Mesenteric fat pad (tissue), 1 donor: ENCODE data around the gene ARL10. TPM values are rescaled to one million over a fixed set of nuclear protein-coding genes. Genes with fewer than 3 reads are reported as not detected.

Source experiments
- microRNA-seq: library from miRNA; unstranded; fragments of <30 nt; microRNA quantifications from one replicate; pipeline ENCODE4 v1.2.0, GENCODE V29; 2020; ENCODE audit warnings: borderline number of aligned reads
- total RNA-seq: library from RNA; stranded (reverse); fragmentation: NEBNext Ultra II Directional; extraction: Animal tissue kit (Norgen Biotek cat#: 25700); gene quantifications from one replicate; pipeline ENCODE4 v1.2.1, GENCODE V29; 2021
- donor health status: DM: yes; HTN: yes; CAD: no.

Gene ARL10
- total RNA-seq, 1 donor from 2014 or later = 4.4 TPM

Small RNA genes within 50 kb of the gene (microRNA-seq; reads per million reads assigned to microRNA genes)
- 5.8 reads per million for gene MIR1271

Other genes with a start within 250 kb of the ARL10 start
- gene SIMC1, start 127.1 kb upstream of the ARL10 start, total RNA-seq = 11.5 TPM
- 65.9 TPM for gene KIAA1191, start 3.7 kb upstream of the ARL10 start, total RNA-seq
- gene NOP16, start 23.1 kb downstream of the ARL10 start, total RNA-seq = 38.9 TPM
- 107 TPM for gene HIGD2A, start 23.3 kb downstream of the ARL10 start, total RNA-seq
- gene CLTB, start 51.1 kb downstream of the ARL10 start, total RNA-seq = 84.7 TPM
- 34.2 TPM for gene FAF2, start 82.9 kb downstream of the ARL10 start, total RNA-seq
- 23.5 TPM for gene RNF44, start 171.9 kb downstream of the ARL10 start, total RNA-seq
- gene CDHR2, start 183.9 kb downstream of the ARL10 start, total RNA-seq = 0.45 TPM
- gene GPRIN1, start 244.7 kb downstream of the ARL10 start, total RNA-seq = 1.3 TPM